Activated T-helper 1 cell treated with anti-CD3 and anti-CD28 coated beads, Interleukin-12 subunit alpha, Interleukin-12 subunit beta, Interleukin-2, Interleukin-4 antibody, amounts not matched to agents 30 ng/mL and 10 ng/mL and 1 ng/mL, durations not matched to agents 14 hours and 24 hours and 36 hours (primary cell): ENCODE measurements around the gene KAT8. TPM values are rescaled to one million over a fixed set of nuclear protein-coding genes. Genes with fewer than 3 reads are reported as not detected.
"Not testable (repeated sequence)": the region's sequence is repeated elsewhere in the genome, so short reads cannot be mapped to it uniquely, and the experiment has no call there.

ENCODE experiments used
- DNase-seq: peaks from one replicate; pipeline ENCODE4 v3.0.0; 2021; ENCODE audit warnings: low spot score
- H3K27ac Mint-ChIP-seq: one replicate; pipeline ENCODE4 v1.8.0; 2021; ENCODE audit warnings: mild to moderate bottlenecking, mixed read lengths
- H3K27me3 Mint-ChIP-seq: one replicate; pipeline ENCODE4 v1.8.0; 2022; ENCODE audit warnings: mild to moderate bottlenecking, moderate library complexity, mixed read lengths; ENCODE audit not compliant: insufficient read depth
- H3K36me3 Mint-ChIP-seq: one replicate; pipeline ENCODE4 v1.8.0; 2021; ENCODE audit warnings: low read depth, mixed read lengths
- H3K4me1 Mint-ChIP-seq: one replicate; pipeline ENCODE4 v1.8.0; 2021; ENCODE audit warnings: low read depth, mixed read lengths
- H3K4me3 Mint-ChIP-seq: one replicate; pipeline ENCODE4 v1.8.0; 2021; ENCODE audit warnings: mild to moderate bottlenecking, moderate library complexity, mixed read lengths
- H3K9me3 Mint-ChIP-seq: one replicate; pipeline ENCODE4 v1.8.0; 2021; ENCODE audit warnings: mixed read lengths
- intact Hi-C: fragments of 100-400 bp; cut with micrococcal nuclease; formaldehyde crosslinking; loops from one replicate; pipeline ENCODE4 v1.15.1; 2024
- total RNA-seq: library from RNA; stranded (reverse); gene quantifications from 2 replicates; pipeline ENCODE4 v1.2.3, GENCODE V29; 2022

Gene KAT8
- total RNA-seq, 1 donor from 2014 or later = 58.2 TPM

DNA sequence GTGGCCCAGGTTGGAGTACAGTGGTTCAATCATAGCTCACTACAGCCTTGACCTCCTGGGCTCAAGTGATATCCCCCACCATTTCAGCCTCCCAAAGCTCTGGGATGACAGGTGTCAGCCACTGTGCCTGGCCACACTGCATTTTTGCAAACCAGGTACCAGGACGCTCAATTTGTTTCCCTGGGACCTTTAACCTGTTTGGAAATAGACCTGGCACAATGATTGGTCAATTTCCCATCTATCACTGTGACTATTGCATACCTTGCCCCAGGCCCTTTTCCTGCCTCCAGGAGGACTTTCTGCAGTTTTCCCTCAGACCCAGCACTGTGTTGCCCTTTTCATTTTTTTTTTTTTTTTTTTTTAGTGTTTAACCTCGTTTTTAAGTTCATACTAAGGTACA is 51.4 kb downstream of the KAT8 start:
- Mint-ChIP-seq H3K4me3 (no peak overlapping the region), H3K4me1 (no peaks in the 10 kb centered on the region), H3K36me3 (no peaks in the 10 kb centered on the region), H3K27me3 (peaks cover 2% of the 10 kb centered on the region), H3K27ac (no peak overlapping the region), H3K9me3 (no peaks in the 10 kb centered on the region)
- no peak for DNase-seq
- intact Hi-C loops = no loop called here

DNA sequence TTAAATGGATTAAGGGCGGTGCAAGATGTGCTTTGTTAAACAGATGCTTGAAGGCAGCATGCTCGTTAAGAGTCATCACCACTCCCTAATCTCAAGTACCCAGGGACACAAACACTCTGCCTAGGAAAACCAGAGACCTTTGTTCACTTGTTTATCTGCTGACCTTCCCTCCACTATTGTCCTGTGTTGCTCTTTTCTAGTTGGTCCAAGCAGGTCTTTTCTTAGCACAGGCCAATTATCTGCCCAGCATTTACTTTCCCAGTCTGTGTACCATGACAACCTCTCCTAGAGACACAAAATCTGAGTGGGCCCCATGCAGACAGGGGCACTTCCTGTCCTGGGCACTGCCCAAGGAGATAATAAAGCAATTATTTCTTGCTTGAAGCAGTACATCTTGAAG is 52.6 kb downstream of the KAT8 start:
- H3K27ac Mint-ChIP-seq, DNase-seq, H3K9me3 Mint-ChIP-seq, intact Hi-C loops, H3K36me3 Mint-ChIP-seq, H3K4me1 Mint-ChIP-seq, H3K27me3 Mint-ChIP-seq, H3K4me3 Mint-ChIP-seq: not testable (repeated sequence)

DNA sequence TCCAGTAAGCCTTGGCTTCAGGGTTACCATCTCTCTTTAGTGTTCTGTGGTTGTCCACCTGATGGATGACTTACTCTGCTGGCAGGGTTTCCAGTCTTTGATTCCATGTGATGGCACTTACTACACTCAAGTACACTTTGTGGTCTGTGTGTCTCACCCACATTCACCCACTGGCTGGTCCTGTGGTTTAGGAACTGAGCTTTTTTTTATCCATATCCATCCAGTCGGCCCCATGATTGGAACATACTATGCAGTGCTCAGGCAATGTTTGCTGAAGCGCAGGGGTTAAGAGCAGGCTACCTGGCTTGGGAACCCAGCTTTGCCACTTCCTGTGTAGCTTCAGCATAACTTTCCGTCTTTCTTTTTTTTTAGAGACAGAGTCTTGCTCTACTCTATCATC is 59.7 kb downstream of the KAT8 start:
- peak overlapping the region; percentile 80 for H3K27ac Mint-ChIP-seq
- H3K27me3 Mint-ChIP-seq = no peaks in the 10 kb centered on the region
- DNase-seq = peak; percentile 40
- peak overlapping the region; percentile 51 for H3K4me3 Mint-ChIP-seq
- peaks cover 16% of the 10 kb centered on the region for H3K36me3 Mint-ChIP-seq
- intact Hi-C loops = loop anchor here (5.0 kb wide), 1 partner anchor 245 kb away; no protein-coding TSS in a partner anchor
- peaks cover 29% of the 10 kb centered on the region for H3K4me1 Mint-ChIP-seq
- H3K9me3 Mint-ChIP-seq = no peaks in the 10 kb centered on the region

DNA sequence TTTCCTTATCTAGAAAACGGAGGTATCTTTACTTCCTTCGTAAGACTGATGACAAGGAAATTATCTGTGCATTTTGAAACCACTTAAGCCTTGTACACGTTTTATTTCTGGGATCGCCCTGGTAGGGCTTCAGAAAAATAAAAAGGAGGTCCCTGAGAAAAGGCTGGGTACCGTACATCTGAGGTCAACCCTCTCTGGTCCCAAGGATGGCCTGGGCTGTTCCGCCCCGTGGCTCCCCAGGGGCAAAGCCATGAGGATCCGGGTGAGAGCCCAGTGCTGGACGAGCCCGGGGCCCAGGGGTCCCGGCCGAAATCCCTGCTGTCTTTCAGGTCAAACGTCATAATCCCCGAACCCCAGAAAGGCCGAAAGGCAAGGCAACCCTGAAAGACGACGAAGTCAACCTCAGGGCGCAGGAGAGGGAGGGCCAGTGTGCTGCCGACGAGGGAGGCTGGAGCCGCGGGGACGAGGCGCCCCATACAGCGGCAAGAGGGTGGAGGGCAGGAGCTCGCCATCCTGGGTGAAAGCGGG is 61.8 kb downstream of the KAT8 start:
- peaks cover 36% of the 10 kb centered on the region for H3K36me3 Mint-ChIP-seq

DNA sequence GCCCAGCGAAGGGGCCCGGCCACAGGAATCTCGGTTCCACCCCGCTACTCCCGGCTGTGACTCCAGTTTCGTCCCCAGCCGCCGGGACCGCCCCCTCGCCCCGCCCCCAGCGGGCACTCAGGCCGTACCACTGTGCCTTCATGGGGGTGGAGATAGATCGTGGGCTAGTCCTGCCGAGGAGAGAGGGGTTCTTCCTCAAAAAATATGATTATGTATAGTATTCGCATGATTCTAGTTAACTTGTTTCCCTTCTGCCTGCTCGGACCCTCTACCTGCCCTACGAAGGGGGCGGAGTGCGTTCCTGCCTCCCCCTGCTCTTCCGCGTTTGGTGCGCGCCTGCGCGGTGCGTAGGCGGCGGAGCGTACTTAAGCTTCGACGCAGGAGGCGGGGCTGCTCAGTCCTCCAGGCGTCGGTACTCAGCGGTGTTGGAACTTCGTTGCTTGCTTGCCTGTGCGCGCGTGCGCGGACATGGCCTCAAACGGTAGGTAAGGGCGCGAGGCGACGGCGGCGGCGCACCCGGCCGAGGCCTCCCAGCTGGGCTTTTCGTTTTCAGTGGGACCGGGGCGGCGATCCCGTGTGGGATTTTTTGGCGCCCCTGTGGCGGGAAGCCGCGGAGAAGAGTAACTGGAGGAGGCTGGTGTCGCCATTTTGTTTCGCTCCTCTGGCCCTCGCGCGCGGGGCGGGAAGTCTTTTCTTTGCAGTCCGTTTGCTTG is 62.4 kb downstream of the KAT8 start, which contains the start of gene FUS:
FUS (plus strand) TSS at position 393 of the 713 bp plus-strand sequence; CDS start at position 469, 76 bp downstream.
- peak within 1 kb of the TSS; percentile 99 for H3K27ac Mint-ChIP-seq
- H3K36me3 Mint-ChIP-seq = peaks cover 40% of the 10 kb centered on the region
- no peaks in the 10 kb centered on the region for H3K9me3 Mint-ChIP-seq
- intact Hi-C loops = loop anchor here (1.0 to 5.0 kb wide), 13 partner anchors 38 to 697 kb away; partner anchors contain the start of genes ARMC5, BCKDK, ITGAX and KAT8
- no peaks in the 10 kb centered on the region for H3K27me3 Mint-ChIP-seq
- H3K4me1 Mint-ChIP-seq = peaks cover 54% of the 10 kb centered on the region
- DNase-seq = peak; percentile 88
- H3K4me3 Mint-ChIP-seq = peak within 1 kb of the TSS; percentile 98

More for the DNA sequence above, 61.8 kb downstream of the KAT8 start:
- no peaks in the 10 kb centered on the region for H3K9me3 Mint-ChIP-seq
- H3K4me1 Mint-ChIP-seq = peaks cover 49% of the 10 kb centered on the region
- intact Hi-C loops = loop anchor here (1.0 to 5.0 kb wide), 6 partner anchors 37 to 698 kb away; partner anchors contain the start of genes BCKDK, ITGAX and STX4
- H3K27me3 Mint-ChIP-seq = no peaks in the 10 kb centered on the region
- peak overlapping the region; percentile 99 for H3K27ac Mint-ChIP-seq
- H3K4me3 Mint-ChIP-seq = peak overlapping the region; percentile 98
- DNase-seq = no peak

Other genes with a start within 250 kb of the KAT8 start
- 23.1 and 25.3 TPM in 2 replicates for gene BCL7C, start 223.6 kb upstream of the KAT8 start, total RNA-seq
- 0.23 and 0.29 TPM in 2 replicates for gene CTF1, start 221.1 kb upstream of the KAT8 start, total RNA-seq
- gene FBXL19, start 194.1 kb upstream of the KAT8 start, total RNA-seq = 32.7 and 33.2 TPM in 2 replicates
- 11.1 and 11.5 TPM in 2 replicates for gene ORAI3, start 168.6 kb upstream of the KAT8 start, total RNA-seq
- 34.0 and 38.8 TPM in 2 replicates for gene SETD1A, start 159.9 kb upstream of the KAT8 start, total RNA-seq
- 2.1 and 3.3 TPM in 2 replicates for gene HSD3B7, start 132.5 kb upstream of the KAT8 start, total RNA-seq
- gene STX1B, start 107.0 kb upstream of the KAT8 start, total RNA-seq = 0.34 and 0.49 TPM in 2 replicates
- 56.4 and 58.7 TPM in 2 replicates for gene STX4, start 84.1 kb upstream of the KAT8 start, total RNA-seq
- gene ZNF668, start 43.4 kb upstream of the KAT8 start, total RNA-seq = 14.9 and 15.1 TPM in 2 replicates
- 25.3 and 26.1 TPM in 2 replicates for gene ZNF646, start 43.2 kb upstream of the KAT8 start, total RNA-seq
- 3.1 and 4.7 TPM in 2 replicates for gene PRSS53, start 28.7 kb upstream of the KAT8 start, total RNA-seq
- gene VKORC1, start 22.9 kb upstream of the KAT8 start, total RNA-seq = 47.3 and 53.0 TPM in 2 replicates
- gene BCKDK, start 9.3 kb upstream of the KAT8 start, total RNA-seq = 43.6 and 44.8 TPM in 2 replicates
- not detected in 2 replicates for gene PRSS8, start 18.1 kb downstream of the KAT8 start, total RNA-seq
- gene PRSS36, start 32.4 kb downstream of the KAT8 start, total RNA-seq = 0.27 and 0.34 TPM in 2 replicates
- gene FUS, start 62.5 kb downstream of the KAT8 start, total RNA-seq = 950 and 955 TPM in 2 replicates
- gene PYCARD, start 85.1 kb downstream of the KAT8 start, total RNA-seq = 20.9 and 21.2 TPM in 2 replicates
- gene TRIM72, start 96.5 kb downstream of the KAT8 start, total RNA-seq = 0.10 and 0.15 TPM in 2 replicates
- gene PYDC1, start 99.5 kb downstream of the KAT8 start, total RNA-seq = not detected in 2 replicates
- 14.2 and 16.8 TPM in 2 replicates for gene ITGAM, start 142.3 kb downstream of the KAT8 start, total RNA-seq
- gene ITGAX, start 237.5 kb downstream of the KAT8 start, total RNA-seq = 63.8 and 65.0 TPM in 2 replicates